ENCODE data around the gene TPI1. TPM values are rescaled to one million over a fixed set of nuclear protein-coding genes. Genes with fewer than 3 reads are reported as not detected.

Gene TPI1
- total RNA-seq, 1 experiment from 2014 or later: 1,045 TPM

DNA sequence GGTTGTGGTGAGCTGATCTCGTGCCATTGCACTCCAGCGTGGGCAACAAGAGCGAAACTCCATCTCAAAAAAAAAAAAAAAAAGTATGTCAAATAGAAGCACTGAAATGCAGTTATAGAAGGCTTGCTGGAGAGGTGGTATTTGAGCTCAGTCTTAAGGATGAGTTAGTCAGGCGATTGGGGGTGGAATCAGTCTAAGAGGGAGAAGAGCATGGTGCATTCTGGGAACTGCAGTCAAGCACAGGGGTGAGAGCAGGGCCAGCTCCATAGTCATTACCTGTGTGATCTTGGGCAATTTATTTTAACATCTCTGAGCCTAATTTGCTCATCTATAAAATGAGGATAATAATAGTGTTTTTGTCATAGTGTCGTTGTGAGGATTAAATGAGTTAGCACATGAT is 32.5 kb upstream of the TPI1 start:
- Mint-ChIP-seq H3K4me1 (peaks cover 18% of the 10 kb centered on the region), H3K27ac (peak overlapping the region; percentile 74), H3K36me3 (peaks cover 59% of the 10 kb centered on the region), H3K4me3 (no peak overlapping the region), H3K27me3 (ENCODE audit: low read depth) (no peaks in the 10 kb centered on the region), H3K9me3 (no peaks in the 10 kb centered on the region)
- TF ChIP-seq ZNF671 (CRISPR knock-in tag; IDR thresholded peaks at IDR 0.05) (no peak), NFE2L1 (CRISPR knock-in tag; IDR thresholded peaks at IDR 0.05) (no peak), NR1H2 (CRISPR knock-in tag; IDR thresholded peaks at IDR 0.05) (no peak), ZNF232 (CRISPR knock-in tag; IDR thresholded peaks at IDR 0.05) (no peak), ZBTB21 (CRISPR knock-in tag; IDR thresholded peaks at IDR 0.05; ENCODE audit: borderline replicate concordance) (no peak), NR2C2 (CRISPR knock-in tag; IDR thresholded peaks at IDR 0.05) (no peak)
- TF ChIP-seq, protein P1, sequence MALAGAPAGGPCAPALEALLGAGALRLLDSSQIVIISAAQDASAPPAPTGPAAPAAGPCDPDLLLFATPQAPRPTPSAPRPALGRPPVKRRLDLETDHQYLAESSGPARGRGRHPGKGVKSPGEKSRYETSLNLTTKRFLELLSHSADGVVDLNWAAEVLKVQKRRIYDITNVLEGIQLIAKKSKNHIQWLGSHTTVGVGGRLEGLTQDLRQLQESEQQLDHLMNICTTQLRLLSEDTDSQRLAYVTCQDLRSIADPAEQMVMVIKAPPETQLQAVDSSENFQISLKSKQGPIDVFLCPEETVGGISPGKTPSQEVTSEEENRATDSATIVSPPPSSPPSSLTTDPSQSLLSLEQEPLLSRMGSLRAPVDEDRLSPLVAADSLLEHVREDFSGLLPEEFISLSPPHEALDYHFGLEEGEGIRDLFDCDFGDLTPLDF (CRISPR knock-in tag; IDR thresholded peaks at IDR 0.05): no peak
- TF ChIP-seq, protein P2, sequence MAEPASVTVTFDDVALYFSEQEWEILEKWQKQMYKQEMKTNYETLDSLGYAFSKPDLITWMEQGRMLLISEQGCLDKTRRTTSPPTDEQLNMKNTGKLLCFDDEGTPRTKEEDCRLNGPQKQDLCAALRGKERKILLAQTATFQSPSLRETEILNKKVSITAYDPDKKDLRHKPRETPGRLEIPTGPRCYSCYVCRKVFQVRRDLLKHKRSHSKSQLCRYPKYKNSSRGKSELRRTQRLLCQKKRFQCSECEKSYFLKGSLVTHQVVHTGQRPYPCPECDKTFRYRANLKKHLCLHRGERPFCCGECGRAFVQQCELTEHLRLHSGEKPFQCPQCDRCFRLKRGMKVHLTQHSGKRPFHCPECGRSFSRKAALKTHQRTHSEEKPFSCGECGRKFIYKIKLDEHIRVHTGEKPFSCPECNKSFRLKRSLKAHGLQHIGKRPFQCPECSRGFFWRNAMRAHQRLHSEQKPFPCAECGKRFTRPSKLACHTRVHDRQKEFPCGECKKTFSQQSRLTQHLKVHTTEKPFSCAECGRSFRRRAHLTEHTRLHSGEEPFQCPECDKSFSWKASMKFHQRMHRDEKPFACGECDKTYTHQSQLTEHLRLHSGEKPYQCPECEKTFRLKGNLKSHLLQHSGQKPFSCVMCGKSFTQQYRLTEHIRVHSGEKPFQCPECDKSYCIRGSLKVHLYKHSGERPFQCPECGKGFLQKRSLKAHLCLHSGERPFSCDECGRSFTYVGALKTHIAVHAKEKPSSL (CRISPR knock-in tag; conservative IDR thresholded peaks at IDR 0.05): no peak
- TF ChIP-seq, protein P3, sequence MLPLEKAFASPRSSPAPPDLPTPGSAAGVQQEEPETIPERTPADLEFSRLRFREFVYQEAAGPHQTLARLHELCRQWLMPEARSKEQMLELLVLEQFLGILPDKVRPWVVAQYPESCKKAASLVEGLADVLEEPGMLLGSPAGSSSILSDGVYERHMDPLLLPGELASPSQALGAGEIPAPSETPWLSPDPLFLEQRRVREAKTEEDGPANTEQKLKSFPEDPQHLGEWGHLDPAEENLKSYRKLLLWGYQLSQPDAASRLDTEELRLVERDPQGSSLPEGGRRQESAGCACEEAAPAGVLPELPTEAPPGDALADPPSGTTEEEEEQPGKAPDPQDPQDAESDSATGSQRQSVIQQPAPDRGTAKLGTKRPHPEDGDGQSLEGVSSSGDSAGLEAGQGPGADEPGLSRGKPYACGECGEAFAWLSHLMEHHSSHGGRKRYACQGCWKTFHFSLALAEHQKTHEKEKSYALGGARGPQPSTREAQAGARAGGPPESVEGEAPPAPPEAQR (CRISPR knock-in tag; IDR thresholded peaks at IDR 0.05): no peak
- TF ChIP-seq, protein P4, sequence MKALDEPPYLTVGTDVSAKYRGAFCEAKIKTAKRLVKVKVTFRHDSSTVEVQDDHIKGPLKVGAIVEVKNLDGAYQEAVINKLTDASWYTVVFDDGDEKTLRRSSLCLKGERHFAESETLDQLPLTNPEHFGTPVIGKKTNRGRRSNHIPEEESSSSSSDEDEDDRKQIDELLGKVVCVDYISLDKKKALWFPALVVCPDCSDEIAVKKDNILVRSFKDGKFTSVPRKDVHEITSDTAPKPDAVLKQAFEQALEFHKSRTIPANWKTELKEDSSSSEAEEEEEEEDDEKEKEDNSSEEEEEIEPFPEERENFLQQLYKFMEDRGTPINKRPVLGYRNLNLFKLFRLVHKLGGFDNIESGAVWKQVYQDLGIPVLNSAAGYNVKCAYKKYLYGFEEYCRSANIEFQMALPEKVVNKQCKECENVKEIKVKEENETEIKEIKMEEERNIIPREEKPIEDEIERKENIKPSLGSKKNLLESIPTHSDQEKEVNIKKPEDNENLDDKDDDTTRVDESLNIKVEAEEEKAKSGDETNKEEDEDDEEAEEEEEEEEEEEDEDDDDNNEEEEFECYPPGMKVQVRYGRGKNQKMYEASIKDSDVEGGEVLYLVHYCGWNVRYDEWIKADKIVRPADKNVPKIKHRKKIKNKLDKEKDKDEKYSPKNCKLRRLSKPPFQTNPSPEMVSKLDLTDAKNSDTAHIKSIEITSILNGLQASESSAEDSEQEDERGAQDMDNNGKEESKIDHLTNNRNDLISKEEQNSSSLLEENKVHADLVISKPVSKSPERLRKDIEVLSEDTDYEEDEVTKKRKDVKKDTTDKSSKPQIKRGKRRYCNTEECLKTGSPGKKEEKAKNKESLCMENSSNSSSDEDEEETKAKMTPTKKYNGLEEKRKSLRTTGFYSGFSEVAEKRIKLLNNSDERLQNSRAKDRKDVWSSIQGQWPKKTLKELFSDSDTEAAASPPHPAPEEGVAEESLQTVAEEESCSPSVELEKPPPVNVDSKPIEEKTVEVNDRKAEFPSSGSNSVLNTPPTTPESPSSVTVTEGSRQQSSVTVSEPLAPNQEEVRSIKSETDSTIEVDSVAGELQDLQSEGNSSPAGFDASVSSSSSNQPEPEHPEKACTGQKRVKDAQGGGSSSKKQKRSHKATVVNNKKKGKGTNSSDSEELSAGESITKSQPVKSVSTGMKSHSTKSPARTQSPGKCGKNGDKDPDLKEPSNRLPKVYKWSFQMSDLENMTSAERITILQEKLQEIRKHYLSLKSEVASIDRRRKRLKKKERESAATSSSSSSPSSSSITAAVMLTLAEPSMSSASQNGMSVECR (CRISPR knock-in tag; IDR thresholded peaks at IDR 0.05; ENCODE audit: borderline replicate concordance): no peak
- DNase-seq (ENCODE audit: low spot score) (no peak), ATAC-seq (no peak)
- ChIA-PET CTCF (interaction anchor here (0.7 to 5.1 kb wide), 18 partner anchors 8 to 214 kb away, joined by 3 to 54 read pairs (median 6); partner anchors contain the start of genes CDCA3, COPS7A, GPR162 and MLF2), POLR2A (interaction anchor here (0.6 to 1.2 kb wide), 6 partner anchors 14 to 511 kb away, joined by 3 to 5 read pairs (median 3); partner anchors contain the start of gene GPR162)

DNA sequence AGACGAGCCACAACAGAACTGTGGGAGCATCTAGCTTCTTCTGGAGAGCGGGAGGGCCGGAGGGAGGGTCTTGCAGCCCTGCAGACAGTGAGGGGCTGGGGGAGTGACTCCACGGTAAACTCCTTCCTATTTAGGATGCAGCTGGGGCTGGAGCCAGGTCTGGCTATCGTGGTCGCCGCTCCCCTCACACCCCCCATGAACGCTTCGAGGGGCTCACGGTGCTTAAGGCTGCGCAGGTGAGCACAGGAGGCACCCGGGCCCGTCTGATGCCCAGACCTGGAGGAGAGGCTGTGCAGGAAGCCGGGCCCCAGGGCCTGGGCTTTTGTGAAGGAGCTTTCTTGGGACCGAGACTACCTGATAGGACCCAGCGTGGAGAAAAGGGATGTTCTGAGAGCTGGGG is 30.5 kb upstream of the TPI1 start:
- Mint-ChIP-seq H3K4me3 (no peak overlapping the region), H3K27ac (no peak overlapping the region), H3K36me3 (peaks cover 48% of the 10 kb centered on the region), H3K4me1 (peaks cover 14% of the 10 kb centered on the region), H3K9me3 (no peaks in the 10 kb centered on the region), H3K27me3 (ENCODE audit: low read depth) (no peaks in the 10 kb centered on the region)
- no peak for ATAC-seq
- DNase-seq (ENCODE audit: low spot score): no peak
- ChIA-PET CTCF (interaction anchor here (0.5 to 5.1 kb wide), 6 partner anchors 15 to 83 kb away, joined by 3 to 54 read pairs (median 14); partner anchors contain the start of genes CDCA3, MLF2, PTMS and USP5), POLR2A (interaction anchor here (1.4 kb wide), 1 partner anchor 14 kb away, joined by 3 read pairs; the partner anchor contains the start of gene CDCA3)
- TF ChIP-seq GTF2I (CRISPR knock-in tag; conservative IDR thresholded peaks at IDR 0.05) (no peak), TCF7 (CRISPR knock-in tag; IDR thresholded peaks at IDR 0.05; ENCODE audit: low read depth) (no peak), ZNF219 (CRISPR knock-in tag; IDR thresholded peaks at IDR 0.05; ENCODE audit: borderline replicate concordance) (no peak), FOXK1 (CRISPR knock-in tag; IDR thresholded peaks at IDR 0.05) (no peak), NFYB (CRISPR knock-in tag; conservative IDR thresholded peaks at IDR 0.05; ENCODE audit: low read depth) (no peak), CBFB (CRISPR knock-in tag; IDR thresholded peaks at IDR 0.05; ENCODE audit: low read depth) (no peak), ELF4 (CRISPR knock-in tag; IDR thresholded peaks at IDR 0.05; ENCODE audit: low read depth) (no peak), TEAD1 (CRISPR knock-in tag; IDR thresholded peaks at IDR 0.05) (no peak)
- TF ChIP-seq, protein P5, sequence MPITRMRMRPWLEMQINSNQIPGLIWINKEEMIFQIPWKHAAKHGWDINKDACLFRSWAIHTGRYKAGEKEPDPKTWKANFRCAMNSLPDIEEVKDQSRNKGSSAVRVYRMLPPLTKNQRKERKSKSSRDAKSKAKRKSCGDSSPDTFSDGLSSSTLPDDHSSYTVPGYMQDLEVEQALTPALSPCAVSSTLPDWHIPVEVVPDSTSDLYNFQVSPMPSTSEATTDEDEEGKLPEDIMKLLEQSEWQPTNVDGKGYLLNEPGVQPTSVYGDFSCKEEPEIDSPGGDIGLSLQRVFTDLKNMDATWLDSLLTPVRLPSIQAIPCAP (CRISPR knock-in tag; IDR thresholded peaks at IDR 0.05): no peak
- TF ChIP-seq, protein P6, sequence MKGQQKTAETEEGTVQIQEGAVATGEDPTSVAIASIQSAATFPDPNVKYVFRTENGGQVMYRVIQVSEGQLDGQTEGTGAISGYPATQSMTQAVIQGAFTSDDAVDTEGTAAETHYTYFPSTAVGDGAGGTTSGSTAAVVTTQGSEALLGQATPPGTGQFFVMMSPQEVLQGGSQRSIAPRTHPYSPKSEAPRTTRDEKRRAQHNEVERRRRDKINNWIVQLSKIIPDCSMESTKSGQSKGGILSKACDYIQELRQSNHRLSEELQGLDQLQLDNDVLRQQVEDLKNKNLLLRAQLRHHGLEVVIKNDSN (CRISPR knock-in tag; IDR thresholded peaks at IDR 0.05): no peak
- TF ChIP-seq, protein P4 (CRISPR knock-in tag; IDR thresholded peaks at IDR 0.05; ENCODE audit: borderline replicate concordance): no peak

All from WTC11 (cell line).